Caco-2 (cell line): ENCODE measurements around the gene ANKRD40CL. TPM values are rescaled to one million over a fixed set of nuclear protein-coding genes. Genes with fewer than 3 reads are reported as not detected.

Experiments
- BruUV-seq: library from RNA; stranded (reverse); fragments of 400-500 nt; replicated peaks from 2 replicates; lab custom pipeline; 2021; lab: Mats Ljungman, UMichigan
- CTCF ChIA-PET: fragments of 300-600 bp; sonication (Branson Sonifier 250); formaldehyde crosslinking; loops from one replicate; lab custom pipeline; 2022; ENCODE audit warnings: antibody characterized with exemption; lab: Charles Lee
- POLR2A ChIA-PET: fragments of 300-600 bp; sonication (Branson Sonifier 250); formaldehyde crosslinking; loops from one replicate; lab custom pipeline; 2022; ENCODE audit warnings: antibody characterized with exemption; lab: Charles Lee
- DNase-seq, 2 experiments: peaks; one replicate each; pipeline versions ENCODE4 v3.0.0 to v3.0.0-alpha.2; 2020 to 2022
- H3K27me3 ChIP-seq: replicated peaks from 2 replicates; pipeline ENCODE4 v1.6.0; 2011; ENCODE audit warnings: low read length; ENCODE audit not compliant: control insufficient read depth, insufficient read depth
- H3K36me3 ChIP-seq: 2 replicates; pipeline ENCODE4 v1.5.1; 2011; ENCODE audit warnings: low read length; ENCODE audit not compliant: control insufficient read depth, insufficient read depth
- H3K4me1 ChIP-seq: fragments of 250-450 bp; sonication (Bioruptor Pico); 2 replicates; pipeline ENCODE4 v1.5.1; 2020; ENCODE audit warnings: mild to moderate bottlenecking
- H3K4me3 ChIP-seq: 2 replicates; pipeline ENCODE4 v1.5.1; 2011; ENCODE audit warnings: low read depth, mild to moderate bottlenecking, control low read depth, low read length
- H3K9me3 ChIP-seq: fragments of 250-450 bp; sonication (Bioruptor Pico); 2 replicates; pipeline ENCODE4 v1.5.1; 2020; ENCODE audit warnings: mild to moderate bottlenecking, moderate library complexity
- H3K27ac Mint-ChIP-seq: one replicate; pipeline ENCODE4 v1.8.0; 2022; ENCODE audit warnings: mixed read lengths; ENCODE audit not compliant: unreplicated experiment
- H3K27me3 Mint-ChIP-seq: one replicate; pipeline ENCODE4 v1.8.0; 2022; ENCODE audit warnings: mixed read lengths; ENCODE audit not compliant: insufficient read depth, unreplicated experiment
- H3K36me3 Mint-ChIP-seq: one replicate; pipeline ENCODE4 v1.8.0; 2022; ENCODE audit warnings: mild to moderate bottlenecking, mixed read lengths; ENCODE audit not compliant: insufficient read depth, unreplicated experiment
- H3K4me1 Mint-ChIP-seq: one replicate; pipeline ENCODE4 v1.8.0; 2022; ENCODE audit warnings: low read depth, mixed read lengths; ENCODE audit not compliant: unreplicated experiment
- H3K4me3 Mint-ChIP-seq: one replicate; pipeline ENCODE4 v1.8.0; 2022; ENCODE audit warnings: mild to moderate bottlenecking, moderate library complexity, mixed read lengths; ENCODE audit not compliant: unreplicated experiment
- H3K9me3 Mint-ChIP-seq: one replicate; pipeline ENCODE4 v1.8.0; 2022; ENCODE audit warnings: mixed read lengths; ENCODE audit not compliant: unreplicated experiment
- intact Hi-C: fragments of 100-400 bp; cut with micrococcal nuclease; formaldehyde crosslinking; loops from one replicate; pipeline ENCODE4 v1.10.0; 2022; ENCODE audit not compliant: unreplicated experiment
- total RNA-seq: library from RNA; stranded (reverse); gene quantifications from 2 replicates; pipeline ENCODE4 v1.2.3, GENCODE V29; 2022
- TF ChIP-seq, protein P1 (sequence below), 2 experiments: fragments of 200-600 bp in 1 of 2; IDR thresholded peaks; 1 replicate in 1 of 2; 2 replicates in 1 of 2; pipeline versions ENCODE4 v1.5.1 to v1.8.0; 2011 to 2022; ENCODE audit warnings: antibody characterized with exemption in 1 of 2, control low read depth in 1 of 2, inconsistent platforms in 1 of 2, low read depth in 1 of 2, low read length in 1 of 2, mild to moderate bottlenecking in 1 of 2, moderate library complexity in 1 of 2; ENCODE audit not compliant: insufficient read depth in 1 of 2, severe bottlenecking in 1 of 2, unreplicated experiment in 1 of 2

Gene ANKRD40CL
- total RNA-seq, 1 experiment from 2014 or later, result 11.2 TPM

DNA sequence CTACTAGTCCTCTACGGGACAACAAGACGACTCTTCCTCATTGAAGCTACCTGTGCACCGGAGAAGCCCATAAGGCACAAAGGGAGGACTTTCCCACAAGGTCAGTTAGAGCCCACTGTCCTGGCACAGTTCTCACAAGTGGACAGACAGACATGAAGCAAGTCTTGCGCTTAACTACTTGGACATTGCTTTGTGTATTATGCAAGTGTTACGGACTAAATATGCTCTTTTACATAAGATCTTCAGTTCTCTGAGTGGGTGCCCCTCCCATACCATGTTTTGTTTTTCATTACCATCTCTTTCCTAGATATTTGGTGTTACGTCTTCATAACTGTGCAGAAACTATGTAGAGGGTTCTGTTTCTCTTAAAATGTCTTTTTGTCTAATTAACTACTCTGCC lies 18.1 kb downstream of the ANKRD40CL start:
- no TSS peak for BruUV-seq
- peaks cover 96% of the 10 kb centered on the region for H3K36me3 Mint-ChIP-seq
- H3K27me3 ChIP-seq, result no peaks in the 10 kb centered on the region
- peaks cover 9% of the 10 kb centered on the region; the same call in 1 of the 2 replicates for H3K4me1 ChIP-seq
- H3K27me3 Mint-ChIP-seq, result no peaks in the 10 kb centered on the region
- no peaks in the 10 kb centered on the region for H3K9me3 Mint-ChIP-seq
- POLR2A ChIA-PET, result no interaction called here
- CTCF ChIA-PET, result no interaction called here
- H3K4me1 Mint-ChIP-seq, result no peaks in the 10 kb centered on the region
- no peak overlapping the region for H3K4me3 ChIP-seq
- TF ChIP-seq, protein P1, sequence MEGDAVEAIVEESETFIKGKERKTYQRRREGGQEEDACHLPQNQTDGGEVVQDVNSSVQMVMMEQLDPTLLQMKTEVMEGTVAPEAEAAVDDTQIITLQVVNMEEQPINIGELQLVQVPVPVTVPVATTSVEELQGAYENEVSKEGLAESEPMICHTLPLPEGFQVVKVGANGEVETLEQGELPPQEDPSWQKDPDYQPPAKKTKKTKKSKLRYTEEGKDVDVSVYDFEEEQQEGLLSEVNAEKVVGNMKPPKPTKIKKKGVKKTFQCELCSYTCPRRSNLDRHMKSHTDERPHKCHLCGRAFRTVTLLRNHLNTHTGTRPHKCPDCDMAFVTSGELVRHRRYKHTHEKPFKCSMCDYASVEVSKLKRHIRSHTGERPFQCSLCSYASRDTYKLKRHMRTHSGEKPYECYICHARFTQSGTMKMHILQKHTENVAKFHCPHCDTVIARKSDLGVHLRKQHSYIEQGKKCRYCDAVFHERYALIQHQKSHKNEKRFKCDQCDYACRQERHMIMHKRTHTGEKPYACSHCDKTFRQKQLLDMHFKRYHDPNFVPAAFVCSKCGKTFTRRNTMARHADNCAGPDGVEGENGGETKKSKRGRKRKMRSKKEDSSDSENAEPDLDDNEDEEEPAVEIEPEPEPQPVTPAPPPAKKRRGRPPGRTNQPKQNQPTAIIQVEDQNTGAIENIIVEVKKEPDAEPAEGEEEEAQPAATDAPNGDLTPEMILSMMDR (IDR thresholded peaks at IDR 0.05; ENCODE audit: insufficient read depth in 1 of 2, low read depth in 1 of 2, low read length in 1 of 2, severe bottlenecking in 1 of 2, unreplicated experiment in 1 of 2), result no peak
- H3K9me3 ChIP-seq, result no peaks in the 10 kb centered on the region
- no peak overlapping the region for H3K27ac Mint-ChIP-seq
- intact Hi-C loops, result no loop called here
- H3K36me3 ChIP-seq, result peaks cover 13% of the 10 kb centered on the region
- no peak overlapping the region for H3K4me3 Mint-ChIP-seq
- no peak for DNase-seq

DNA sequence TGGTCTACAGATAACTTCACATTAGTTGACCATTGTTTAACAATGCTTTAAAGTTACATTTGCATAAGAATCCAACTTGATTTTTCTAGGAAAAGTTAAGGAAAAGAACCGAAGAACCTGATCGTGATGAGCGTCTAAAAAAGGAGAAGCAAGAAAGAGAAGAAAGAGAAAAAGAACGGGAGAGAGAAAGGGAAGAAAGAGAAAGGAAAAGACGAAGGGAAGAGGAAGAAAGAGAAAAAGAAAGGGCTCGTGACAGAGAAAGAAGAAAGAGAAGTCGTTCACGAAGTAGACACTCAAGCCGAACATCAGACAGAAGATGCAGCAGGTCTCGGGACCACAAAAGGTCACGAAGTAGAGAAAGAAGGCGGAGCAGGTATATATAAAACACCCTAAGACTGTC lies 21.7 kb downstream of the ANKRD40CL start:
- H3K27me3 Mint-ChIP-seq, result no peaks in the 10 kb centered on the region
- Histone ChIP-seq H3K4me3 (no peak overlapping the region), H3K9me3 (no peaks in the 10 kb centered on the region), H3K36me3 (peaks cover 22% of the 10 kb centered on the region), H3K4me1 (no peaks in the 10 kb centered on the region), H3K27me3 (no peaks in the 10 kb centered on the region)
- intact Hi-C loops, result no loop called here
- TF ChIP-seq, protein P1 (IDR thresholded peaks at IDR 0.05; ENCODE audit: insufficient read depth in 1 of 2, low read depth in 1 of 2, low read length in 1 of 2, severe bottlenecking in 1 of 2, unreplicated experiment in 1 of 2), result no peak
- H3K4me1 Mint-ChIP-seq, result no peaks in the 10 kb centered on the region
- H3K36me3 Mint-ChIP-seq, result peaks cover 98% of the 10 kb centered on the region
- BruUV-seq, result no TSS peak
- no peak overlapping the region for H3K4me3 Mint-ChIP-seq
- CTCF ChIA-PET, result no interaction called here
- no peaks in the 10 kb centered on the region for H3K9me3 Mint-ChIP-seq
- H3K27ac Mint-ChIP-seq, result no peak overlapping the region
- DNase-seq, result no peak
- POLR2A ChIA-PET, result no interaction called here

DNA sequence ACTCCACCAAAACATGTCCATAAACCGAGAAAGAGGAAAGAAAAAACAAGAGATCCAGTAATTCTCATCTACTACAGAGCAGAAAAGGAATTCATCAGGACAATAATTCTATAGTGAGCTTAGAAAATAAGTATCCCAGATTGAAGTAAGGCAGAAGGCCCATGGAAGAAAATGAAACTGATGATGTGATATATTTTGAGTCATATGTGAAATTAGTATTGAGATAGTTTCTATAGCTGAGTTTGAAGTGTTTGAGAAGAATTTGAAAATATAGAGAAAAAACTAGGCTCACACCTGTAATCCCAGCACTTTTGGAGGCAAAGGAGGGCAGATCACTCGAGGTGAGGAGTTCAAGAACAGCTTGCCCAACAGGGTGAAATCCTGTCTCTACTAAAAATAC lies 28.2 kb downstream of the ANKRD40CL start:
- no TSS peak for BruUV-seq
- Histone ChIP-seq H3K36me3 (peaks cover 26% of the 10 kb centered on the region), H3K9me3 (no peaks in the 10 kb centered on the region), H3K27me3 (no peaks in the 10 kb centered on the region), H3K4me3 (no peak overlapping the region), H3K4me1 (no peaks in the 10 kb centered on the region)
- no peak for DNase-seq
- ChIA-PET CTCF (interaction anchor here (0.7 kb wide), 1 partner anchor 46 kb away, joined by 3 read pairs; no protein-coding TSS in a partner anchor), POLR2A (no interaction called here)
- Mint-ChIP-seq H3K9me3 (no peaks in the 10 kb centered on the region), H3K27me3 (no peaks in the 10 kb centered on the region), H3K4me1 (peaks cover 7% of the 10 kb centered on the region), H3K27ac (no peak overlapping the region), H3K4me3 (no peak overlapping the region), H3K36me3 (peaks cover 92% of the 10 kb centered on the region)
- TF ChIP-seq, protein P1 (IDR thresholded peaks at IDR 0.05; ENCODE audit: insufficient read depth in 1 of 2, low read depth in 1 of 2, low read length in 1 of 2, severe bottlenecking in 1 of 2, unreplicated experiment in 1 of 2), result no peak
- intact Hi-C loops, result loop anchor here (10.0 kb wide), 1 partner anchor 56 kb away; no protein-coding TSS in a partner anchor
